WTC11 (cell line): ENCODE measurements around the gene FRMD8. TPM values are rescaled to one million over a fixed set of nuclear protein-coding genes. Genes with fewer than 3 reads are reported as not detected.

Experiments
- ATAC-seq: fragments of 200-7000 bp; cut with Tn5 transposase; 2 replicates; pipeline ENCODE4 v1.10.0; 2021; ENCODE audit warnings: mild to moderate bottlenecking, moderate library complexity
- CTCF ChIA-PET: fragments of 300-600 bp; sonication (Branson Sonifier 250); formaldehyde crosslinking; loops from one replicate; lab custom pipeline; 2021; ENCODE audit warnings: antibody characterized with exemption; lab: Charles Lee
- POLR2A ChIA-PET: fragments of 350-600 bp; sonication (Branson Sonifier 250); formaldehyde crosslinking; loops from one replicate; lab custom pipeline; 2021; ENCODE audit warnings: antibody characterized with exemption; lab: Charles Lee
- DNase-seq: peaks from one replicate; pipeline ENCODE4 v3.0.0; 2021; ENCODE audit warnings: low spot score
- H3K27ac Mint-ChIP-seq: 2 replicates; pipeline ENCODE4 v1.8.0; 2021; ENCODE audit warnings: mixed read lengths
- H3K27me3 Mint-ChIP-seq: 2 replicates; pipeline ENCODE4 v1.8.0; 2021; ENCODE audit warnings: low read depth, mild to moderate bottlenecking, moderate library complexity, mixed read lengths
- H3K36me3 Mint-ChIP-seq: 2 replicates; pipeline ENCODE4 v1.8.0; 2021; ENCODE audit warnings: mixed read lengths
- H3K4me1 Mint-ChIP-seq: 2 replicates; pipeline ENCODE4 v1.8.0; 2022; ENCODE audit warnings: mixed read lengths
- H3K4me3 Mint-ChIP-seq: 2 replicates; pipeline ENCODE4 v1.8.0; 2021; ENCODE audit warnings: mild to moderate bottlenecking, moderate library complexity, mixed read lengths
- H3K9me3 Mint-ChIP-seq: 2 replicates; pipeline ENCODE4 v1.8.0; 2021; ENCODE audit warnings: mixed read lengths
- ATF3 ChIP-seq: sonication (generic); formaldehyde crosslinking; conservative IDR thresholded peaks from 2 replicates; pipeline ENCODE4 v1.8.1; 2022; ENCODE audit warnings: mild to moderate bottlenecking, missing genetic modification reagents
- CTCF ChIP-seq: fragments of 200-600 bp; IDR thresholded peaks from 2 replicates; pipeline ENCODE4 v1.8.0; 2022; ENCODE audit warnings: antibody characterized with exemption
- ELF4 ChIP-seq: sonication (generic); formaldehyde crosslinking; IDR thresholded peaks from 2 replicates; pipeline ENCODE4 v1.8.1; 2022; ENCODE audit warnings: low read depth, mild to moderate bottlenecking, moderate library complexity, missing genetic modification reagents
- ERG ChIP-seq: fragments of 250-450 bp; sonication (Bioruptor Pico); IDR thresholded peaks from 2 replicates; pipeline ENCODE4 v1.8.0; 2021; ENCODE audit warnings: mild to moderate bottlenecking
- KAT7 ChIP-seq: sonication (generic); formaldehyde crosslinking; IDR thresholded peaks from 2 replicates; pipeline ENCODE4 v1.8.1; 2023; ENCODE audit warnings: missing genetic modification reagents, mild to moderate bottlenecking, borderline replicate concordance
- NFE2L1 ChIP-seq: sonication (generic); formaldehyde crosslinking; IDR thresholded peaks from 2 replicates; pipeline ENCODE4 v1.8.1; 2023; ENCODE audit warnings: missing genetic modification reagents
- NR2C2 ChIP-seq: sonication (generic); formaldehyde crosslinking; IDR thresholded peaks from 2 replicates; pipeline ENCODE4 v1.8.0; 2022; ENCODE audit warnings: mild to moderate bottlenecking, missing genetic modification reagents
- PRDM15 ChIP-seq: sonication (generic); formaldehyde crosslinking; IDR thresholded peaks from 2 replicates; pipeline ENCODE4 v1.8.0; 2022; ENCODE audit warnings: missing genetic modification reagents
- PRRX2 ChIP-seq: fragments of 250-450 bp; sonication (Bioruptor Pico); IDR thresholded peaks from 2 replicates; pipeline ENCODE4 v1.8.0; 2021; ENCODE audit warnings: mild to moderate bottlenecking
- RORB ChIP-seq: fragments of 250-450 bp; sonication (Bioruptor Pico); IDR thresholded peaks from 2 replicates; pipeline ENCODE4 v1.9.0; 2021; ENCODE audit warnings: mild to moderate bottlenecking
- SP1 ChIP-seq: sonication (generic); formaldehyde crosslinking; conservative IDR thresholded peaks from 2 replicates; pipeline ENCODE4 v1.8.1; 2022; ENCODE audit warnings: missing genetic modification reagents
- TCF7 ChIP-seq: sonication (generic); formaldehyde crosslinking; IDR thresholded peaks from 2 replicates; pipeline ENCODE4 v1.8.0; 2022; ENCODE audit warnings: mild to moderate bottlenecking, low read depth, missing genetic modification reagents, moderate library complexity
- ZBTB21 ChIP-seq: sonication (generic); formaldehyde crosslinking; IDR thresholded peaks from 2 replicates; pipeline ENCODE4 v1.8.1; 2023; ENCODE audit warnings: mild to moderate bottlenecking, missing genetic modification reagents, borderline replicate concordance
- ZNF121 ChIP-seq: sonication (generic); formaldehyde crosslinking; IDR thresholded peaks from 2 replicates; pipeline ENCODE4 v1.8.0; 2023; ENCODE audit warnings: missing genetic modification reagents
- ZNF138 ChIP-seq: sonication (generic); formaldehyde crosslinking; conservative IDR thresholded peaks from 2 replicates; pipeline ENCODE4 v1.8.1; 2022; ENCODE audit warnings: mild to moderate bottlenecking, moderate library complexity, missing genetic modification reagents
- ZNF317 ChIP-seq: sonication (generic); formaldehyde crosslinking; IDR thresholded peaks from 2 replicates; pipeline ENCODE4 v1.8.1; 2023; ENCODE audit warnings: low read depth, mild to moderate bottlenecking, moderate library complexity, missing genetic modification reagents, borderline replicate concordance
- total RNA-seq: library from RNA; stranded (reverse); gene quantifications from 3 replicates; pipeline ENCODE4 v1.2.3, GENCODE V29; 2021

FRMD8 gene
- total RNA-seq, 1 experiment from 2014 or later, result 23.7 TPM

GRCh38 chr11:65366340-65366773 is 20.1 kb upstream of the FRMD8 start:
- TF ChIP-seq CTCF (peak; percentile 57), NFE2L1 (CRISPR knock-in tag) (no peak), ZNF138 (CRISPR knock-in tag) (no peak), ERG (CRISPR knock-in tag) (no peak)
- TF ChIP-seq, all 79 proteins: peak for 1
- Mint-ChIP-seq H3K36me3 (no peaks in the 10 kb centered on the region), H3K27ac (no peak overlapping the region), H3K4me1 (0 out of 2 replicates have a peak, but pooled peaks cover 4% of the 10 kb centered on the region), H3K27me3 (no peaks in the 10 kb centered on the region; the same call in 1 of the 2 replicates), H3K4me3 (no peak overlapping the region), H3K9me3 (no peaks in the 10 kb centered on the region)
- POLR2A ChIA-PET, result no interaction called here
- CTCF ChIA-PET, result interaction anchor here (0.6 to 1.4 kb wide), 10 partner anchors 12 to 227 kb away, joined by 3 to 6 read pairs (median 3); no protein-coding TSS in a partner anchor
- DNase-seq (no peak), ATAC-seq (peak; percentile 96)

GRCh38 chr11:65370659-65371049 is 15.8 kb upstream of the FRMD8 start:
- no peaks in the 10 kb centered on the region; the same call in 1 of the 2 replicates for H3K27me3 Mint-ChIP-seq
- TF ChIP-seq TCF7 (CRISPR knock-in tag) (no peak), KAT7 (no peak), PRRX2 (CRISPR knock-in tag) (no peak), ZNF121 (CRISPR knock-in tag) (no peak), ZBTB21 (CRISPR knock-in tag) (no peak), ELF4 (no peak), ZNF317 (CRISPR knock-in tag) (no peak), NR2C2 (CRISPR knock-in tag) (no peak), PRDM15 (CRISPR knock-in tag) (no peak), ATF3 (CRISPR knock-in tag) (no peak), SP1 (no peak), RORB (CRISPR knock-in tag) (no peak)
- POLR2A ChIA-PET, result interaction anchor here (0.7 to 1.0 kb wide), 2 partner anchors 127 to 128 kb away, joined by 3 to 4 read pairs; no protein-coding TSS in a partner anchor
- no peak for DNase-seq
- no peaks in the 10 kb centered on the region for H3K36me3 Mint-ChIP-seq
- H3K9me3 Mint-ChIP-seq, result no peaks in the 10 kb centered on the region
- ATAC-seq, result no peak
- no peak overlapping the region for H3K27ac Mint-ChIP-seq
- 0 out of 2 replicates have a peak, but pooled peaks cover 4% of the 10 kb centered on the region for H3K4me1 Mint-ChIP-seq
- CTCF ChIA-PET, result interaction anchor here (0.7 to 1.9 kb wide), 3 partner anchors 96 to 140 kb away, joined by 4 to 6 read pairs (median 5); no protein-coding TSS in a partner anchor
- no peak overlapping the region for H3K4me3 Mint-ChIP-seq
